Common myeloid progenitor, CD34-positive (primary cell): ENCODE measurements around the gene SDR9C7.
"Not testable (repeated sequence)": the region's sequence is repeated elsewhere in the genome, so short reads cannot be mapped to it uniquely, and the experiment has no call there.

Source experiments
- CTCF ChIA-PET: fragments of 350-600 bp; sonication (Branson Sonifier 250); formaldehyde crosslinking; loops from one replicate; lab custom pipeline; 2021; ENCODE audit warnings: antibody characterized with exemption; lab: Charles Lee
- POLR2A ChIA-PET: fragments of 350-600 bp; sonication (Branson Sonifier 250); formaldehyde crosslinking; loops from one replicate; lab custom pipeline; 2021; ENCODE audit warnings: antibody characterized with exemption; lab: Charles Lee
- DNase-seq, 3 donors: peaks; one replicate each; pipeline versions ENCODE4 v3.0.0 to v3.0.0-alpha.2; 2013
- H3K27ac ChIP-seq, 2 experiments: 1 replicate in 1 of 2; 2 replicates in 1 of 2; pipeline ENCODE4 v1.7.0; 2013; ENCODE audit warnings: inconsistent platforms in 2 of 2, low read length in 2 of 2, mild to moderate bottlenecking in 2 of 2, low read depth in 1 of 2, moderate library complexity in 1 of 2; ENCODE audit not compliant: severe bottlenecking in 2 of 2, insufficient read depth in 1 of 2, poor library complexity in 1 of 2
- H3K27me3 ChIP-seq, 5 experiments: replicated peaks in 2 of 5; 1 replicate in 3 of 5; 2 replicates in 2 of 5; pipeline versions ENCODE4 v1.6.1 to v1.7.0; 2013; ENCODE audit warnings: low read length in 4 of 5, mild to moderate bottlenecking in 2 of 5, moderate library complexity in 2 of 5, inconsistent platforms in 1 of 5; ENCODE audit not compliant: insufficient read depth in 5 of 5, control insufficient read depth in 4 of 5
- H3K36me3 ChIP-seq, 4 experiments: 1 replicate in 2 of 4; 2 replicates in 2 of 4; pipeline versions ENCODE4 v1.6.1 to v1.7.0; 2013; ENCODE audit warnings: low read length in 3 of 4, control low read depth in 1 of 4, mild to moderate bottlenecking in 1 of 4; ENCODE audit not compliant: control insufficient read depth in 4 of 4, insufficient read depth in 4 of 4
- H3K4me1 ChIP-seq, 4 experiments: 1 replicate in 3 of 4; 2 replicates in 1 of 4; pipeline versions ENCODE4 v1.6.1 to v1.7.1; 2013; ENCODE audit warnings: low read length in 3 of 4, mild to moderate bottlenecking in 3 of 4, control low read depth in 1 of 4, inconsistent platforms in 1 of 4, moderate library complexity in 1 of 4; ENCODE audit not compliant: control insufficient read depth in 4 of 4, insufficient read depth in 4 of 4; ENCODE audit errors: control extremely low read depth in 1 of 4
- H3K4me3 ChIP-seq, 7 experiments: 1 replicate in 4 of 7; 2 replicates in 3 of 7; pipeline versions ENCODE4 v1.5.1 to v1.7.0; 2013; ENCODE audit warnings: mild to moderate bottlenecking in 7 of 7, low read length in 6 of 7, moderate library complexity in 6 of 7, inconsistent platforms in 2 of 7, low read depth in 2 of 7, control low read depth in 1 of 7; ENCODE audit not compliant: insufficient read depth in 4 of 7, control insufficient read depth in 1 of 7; ENCODE audit errors: extremely low read depth in 1 of 7
- H3K9me3 ChIP-seq, 5 experiments: 1 replicate in 4 of 5; 2 replicates in 1 of 5; pipeline versions ENCODE4 v1.6.1 to v1.7.1; 2013; ENCODE audit warnings: low read length in 4 of 5, mild to moderate bottlenecking in 2 of 5, inconsistent platforms in 1 of 5, low read depth in 1 of 5, moderate library complexity in 1 of 5; ENCODE audit not compliant: control insufficient read depth in 4 of 5, insufficient read depth in 2 of 5; ENCODE audit errors: control extremely low read depth in 1 of 5
- WGBS: methylation state at CpG from one replicate; pipeline ENCODE4 v1.1.5; 2013; ENCODE audit not compliant: insufficient coverage; 5-methylcytosine and 5-hydroxymethylcytosine counted together

The SDR9C7 gene

GRCh38 chr12:56891885-56892284, 42.3 kb downstream of the SDR9C7 start:
- H3K36me3 ChIP-seq, H3K27ac ChIP-seq, H3K4me3 ChIP-seq, POLR2A ChIA-PET, H3K27me3 ChIP-seq, DNase-seq, H3K9me3 ChIP-seq, CTCF ChIA-PET, H3K4me1 ChIP-seq: not testable (repeated sequence)
- no CpG with 5 or more reads among the region's 3 CpGs for WGBS

GRCh38 chr12:56886319-56886718, 47.9 kb downstream of the SDR9C7 start:
- Histone ChIP-seq H3K4me1 (no peaks in the 10 kb centered on the region), H3K4me3 (no peak overlapping the region), H3K9me3 (peaks cover 2 to 30% (median 13%) of the 10 kb centered on the region in 5 experiments), H3K36me3 (no peaks in the 10 kb centered on the region), H3K27ac (no peak overlapping the region), H3K27me3 (no peaks in the 10 kb centered on the region)
- 100% methylated on average over 1 of the region's 3 CpGs for WGBS
- ChIA-PET CTCF (interaction anchor here (0.6 kb wide), 1 partner anchor 77 kb away, joined by 3 read pairs; no protein-coding TSS in a partner anchor), POLR2A (no interaction called here)
- DNase-seq: no peak

GRCh38 chr12:56885316-56885715, 48.9 kb downstream of the SDR9C7 start:
- WGBS: 100% methylated on average over 1 of the region's 1 CpG
- peaks cover 2 to 30% (median 13%) of the 10 kb centered on the region in 5 experiments for H3K9me3 ChIP-seq
- H3K27ac ChIP-seq: no peak overlapping the region
- H3K4me3 ChIP-seq: no peak overlapping the region
- H3K36me3 ChIP-seq: no peaks in the 10 kb centered on the region
- H3K4me1 ChIP-seq: no peaks in the 10 kb centered on the region
- CTCF ChIA-PET: no interaction called here
- no peak for DNase-seq
- POLR2A ChIA-PET: no interaction called here
- no peaks in the 10 kb centered on the region for H3K27me3 ChIP-seq

- H3K9me3 ChIP-seq: peaks cover 2 to 30% (median 13%) of the 10 kb centered on the region in 5 experiments
- WGBS: no CpG with 5 or more reads among the region's 1 CpG
- ChIA-PET CTCF (no interaction called here), POLR2A (no interaction called here)
- no peak for DNase-seq
- no peaks in the 10 kb centered on the region for H3K4me1 ChIP-seq
- no peak overlapping the region for H3K4me3 ChIP-seq
- no peaks in the 10 kb centered on the region for H3K36me3 ChIP-seq
- H3K27me3 ChIP-seq: no peaks in the 10 kb centered on the region
- no peak overlapping the region for H3K27ac ChIP-seq
Measured at GRCh38 chr12:56884421-56884820, 49.8 kb downstream of the SDR9C7 start.

- CTCF ChIA-PET, H3K27ac ChIP-seq, H3K4me3 ChIP-seq, H3K36me3 ChIP-seq, DNase-seq, POLR2A ChIA-PET, H3K27me3 ChIP-seq, H3K4me1 ChIP-seq: not testable (repeated sequence)
- 97% methylated on average over 3 of the region's 3 CpGs for WGBS
- H3K9me3 ChIP-seq: peaks cover 2 to 26% (median 13%) of the 10 kb centered on the region in 5 experiments
Measured at GRCh38 chr12:56882407-56882806, 51.8 kb downstream of the SDR9C7 start.

- peak in 1 of 3 donors; percentile 30 for DNase-seq
- CTCF ChIA-PET: no interaction called here
- no peak overlapping the region for H3K27ac ChIP-seq
Measured at GRCh38 chr12:56880125-56880992, 53.8 kb downstream of the SDR9C7 start.

More at GRCh38 chr12:56880125-56880992, 53.8 kb downstream of the SDR9C7 start:
- peaks cover 0 to 12% (median 2%) of the 10 kb centered on the region in 4 experiments for H3K4me1 ChIP-seq
- H3K9me3 ChIP-seq: peaks cover 2 to 17% (median 5%) of the 10 kb centered on the region in 5 experiments
- H3K36me3 ChIP-seq: no peaks in the 10 kb centered on the region
- WGBS: no CpG with 5 or more reads among the region's 1 CpG
- POLR2A ChIA-PET: interaction anchor here (0.6 kb wide), 1 partner anchor 30 kb away, joined by 4 read pairs; no protein-coding TSS in a partner anchor
- no peak overlapping the region for H3K4me3 ChIP-seq
- H3K27me3 ChIP-seq: no peaks in the 10 kb centered on the region
